Erythroblast (primary cell): ENCODE results near the gene SLC6A16.

Experiments
- GATA1 ChIP-seq: IDR thresholded peaks from 2 replicates; pipeline ENCODE4 v1.6.1; 2011; ENCODE audit warnings: low read depth, mild to moderate bottlenecking, control low read depth, low read length, moderate library complexity
- POLR2A ChIP-seq: IDR thresholded peaks from 2 replicates; pipeline ENCODE4 v1.6.1; 2011; ENCODE audit warnings: mild to moderate bottlenecking, low read length

- TF ChIP-seq POLR2A (peak; percentile 65), GATA1 (no peak)
Measured at GRCh38 chr19:49335071-49335783, 10.2 kb upstream of the SLC6A16 start, which contains the start of gene CD37.
